ENCODE results near the gene CBFA2T3. TPM values are rescaled to one million over a fixed set of nuclear protein-coding genes. Genes with fewer than 3 reads are reported as not detected.

The CBFA2T3 gene
- total RNA-seq, 1 donor from 2014 or later: 10.1 TPM

DNA sequence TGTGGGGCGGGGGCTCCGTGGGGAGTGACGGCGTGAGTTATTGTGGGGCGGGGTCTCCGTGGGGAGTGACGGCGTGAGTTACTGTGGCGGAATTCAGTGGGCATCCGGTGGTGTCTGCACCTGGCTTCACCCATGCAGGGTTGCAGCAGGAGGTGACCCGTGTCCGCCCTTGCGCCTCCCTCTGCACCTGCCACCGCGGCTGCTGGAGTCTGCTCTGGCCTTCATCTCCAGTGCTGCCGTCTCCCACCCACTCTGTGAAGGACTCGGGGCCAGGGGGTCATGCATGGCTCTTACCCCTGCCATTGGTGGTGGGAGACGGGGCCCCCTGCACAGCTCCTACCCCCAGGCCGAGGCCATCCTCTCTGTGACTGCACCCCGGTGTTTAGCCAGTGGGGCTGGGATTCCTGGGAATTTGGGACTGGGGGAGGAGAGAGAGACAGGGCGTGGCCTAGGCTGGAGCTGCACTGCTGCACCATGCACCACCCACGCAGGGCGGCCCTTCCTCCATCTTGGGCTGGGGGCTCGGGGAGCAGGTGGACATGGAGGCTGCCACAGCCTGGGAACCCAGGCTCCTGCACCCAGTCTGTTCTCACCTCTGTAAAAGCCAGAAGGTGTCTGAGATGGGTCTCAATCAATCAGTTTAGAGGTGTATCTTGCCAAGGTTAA is 109.3 kb downstream of the CBFA2T3 start:
- DNase-seq (ENCODE audit: low spot score in 2 of 2, unreplicated experiment in 2 of 2): no peak
- Mint-ChIP-seq H3K4me1 (peaks cover 8% of the 10 kb centered on the region), H3K36me3 (peaks cover 1% of the 10 kb centered on the region), H3K27me3 (ENCODE audit: low read depth) (peaks cover 4% of the 10 kb centered on the region), H3K9me3 (no peaks in the 10 kb centered on the region), H3K27ac (no peak overlapping the region), H3K4me3 (no peak overlapping the region)
- TF ChIP-seq, protein P1, sequence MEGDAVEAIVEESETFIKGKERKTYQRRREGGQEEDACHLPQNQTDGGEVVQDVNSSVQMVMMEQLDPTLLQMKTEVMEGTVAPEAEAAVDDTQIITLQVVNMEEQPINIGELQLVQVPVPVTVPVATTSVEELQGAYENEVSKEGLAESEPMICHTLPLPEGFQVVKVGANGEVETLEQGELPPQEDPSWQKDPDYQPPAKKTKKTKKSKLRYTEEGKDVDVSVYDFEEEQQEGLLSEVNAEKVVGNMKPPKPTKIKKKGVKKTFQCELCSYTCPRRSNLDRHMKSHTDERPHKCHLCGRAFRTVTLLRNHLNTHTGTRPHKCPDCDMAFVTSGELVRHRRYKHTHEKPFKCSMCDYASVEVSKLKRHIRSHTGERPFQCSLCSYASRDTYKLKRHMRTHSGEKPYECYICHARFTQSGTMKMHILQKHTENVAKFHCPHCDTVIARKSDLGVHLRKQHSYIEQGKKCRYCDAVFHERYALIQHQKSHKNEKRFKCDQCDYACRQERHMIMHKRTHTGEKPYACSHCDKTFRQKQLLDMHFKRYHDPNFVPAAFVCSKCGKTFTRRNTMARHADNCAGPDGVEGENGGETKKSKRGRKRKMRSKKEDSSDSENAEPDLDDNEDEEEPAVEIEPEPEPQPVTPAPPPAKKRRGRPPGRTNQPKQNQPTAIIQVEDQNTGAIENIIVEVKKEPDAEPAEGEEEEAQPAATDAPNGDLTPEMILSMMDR (IDR thresholded peaks at IDR 0.05; ENCODE audit: unreplicated experiment): no peak

DNA sequence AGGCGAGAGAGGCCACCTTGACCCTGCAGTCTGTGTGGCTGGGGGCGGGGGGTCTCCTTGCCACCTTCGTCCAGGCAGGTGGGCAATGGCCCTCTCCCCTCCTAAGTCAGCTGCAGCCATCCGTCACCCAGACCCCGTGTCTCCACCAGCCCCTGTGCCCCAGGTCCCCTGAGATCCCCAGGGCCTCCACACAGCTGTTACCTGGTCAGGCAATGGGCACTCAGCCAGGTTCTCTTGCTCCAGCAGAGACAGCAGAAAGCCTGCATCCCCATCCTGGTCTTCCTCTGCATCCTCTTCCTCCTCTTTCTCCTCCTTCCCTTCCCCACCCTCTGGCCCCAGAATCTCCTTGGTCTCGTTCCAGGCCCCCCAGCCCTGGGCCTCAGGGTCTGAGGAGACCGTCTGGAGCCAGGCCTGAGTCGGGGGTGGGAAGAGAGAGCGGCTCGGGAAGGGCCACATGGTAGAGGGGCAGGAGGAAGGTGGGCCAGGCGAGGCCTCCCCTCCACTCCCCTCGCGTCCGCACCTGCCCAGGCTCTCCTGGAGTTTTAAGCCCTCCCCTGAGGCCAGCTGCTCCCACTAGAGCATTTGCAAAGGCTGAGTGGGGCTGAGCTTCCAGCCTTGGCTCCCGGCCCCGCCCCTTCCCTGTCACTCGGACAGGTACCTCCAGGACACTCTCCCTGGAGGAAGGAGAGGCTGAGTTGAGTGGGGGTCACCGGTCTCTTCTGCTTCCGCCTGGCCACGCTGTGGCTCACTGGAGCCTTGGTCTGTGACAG is 110.7 kb downstream of the CBFA2T3 start, which contains the start of gene PABPN1L:
PABPN1L (minus strand) TSS at position 510 of the 770 bp plus-strand sequence; CDS start at position 456, 54 bp downstream.
- Mint-ChIP-seq H3K4me3 (no peak within 1 kb of the TSS), H3K27me3 (ENCODE audit: low read depth) (peaks cover 4% of the 10 kb centered on the region), H3K9me3 (no peaks in the 10 kb centered on the region), H3K36me3 (peaks cover 6% of the 10 kb centered on the region), H3K4me1 (peaks cover 7% of the 10 kb centered on the region), H3K27ac (no peak within 1 kb of the TSS)
- TF ChIP-seq, protein P1 (IDR thresholded peaks at IDR 0.05; ENCODE audit: unreplicated experiment): no peak
- DNase-seq (ENCODE audit: low spot score in 2 of 2, unreplicated experiment in 2 of 2): no peak

DNA sequence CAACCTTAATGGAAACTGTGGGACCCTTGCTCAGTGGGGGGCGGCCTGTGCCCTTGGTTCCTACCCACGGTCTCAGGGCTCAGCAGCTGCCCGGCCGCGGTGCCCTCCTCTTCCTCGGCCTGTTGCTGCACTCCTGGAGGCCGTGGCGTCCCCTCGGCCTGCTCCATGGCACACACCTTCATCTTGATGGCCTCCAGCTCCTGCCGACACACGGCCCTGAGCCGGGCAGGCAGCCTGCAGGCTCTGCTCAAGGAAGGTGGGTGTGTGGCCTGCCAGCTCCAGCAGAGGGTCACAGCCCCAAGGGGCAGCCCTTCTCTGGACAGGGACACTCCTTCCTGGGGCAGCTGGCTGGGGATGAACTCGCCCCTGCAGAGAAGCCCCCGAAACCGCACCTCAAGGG is 111.3 kb downstream of the CBFA2T3 start:
- H3K4me3 Mint-ChIP-seq: no peak overlapping the region
- TF ChIP-seq, protein P1 (IDR thresholded peaks at IDR 0.05; ENCODE audit: unreplicated experiment): no peak
- H3K9me3 Mint-ChIP-seq: no peaks in the 10 kb centered on the region
- H3K4me1 Mint-ChIP-seq: peaks cover 3% of the 10 kb centered on the region
- DNase-seq (ENCODE audit: low spot score in 2 of 2, unreplicated experiment in 2 of 2): no peak
- peaks cover 1% of the 10 kb centered on the region for H3K27me3 Mint-ChIP-seq (ENCODE audit: low read depth)
- H3K36me3 Mint-ChIP-seq: peaks cover 10% of the 10 kb centered on the region
- H3K27ac Mint-ChIP-seq: no peak overlapping the region

DNA sequence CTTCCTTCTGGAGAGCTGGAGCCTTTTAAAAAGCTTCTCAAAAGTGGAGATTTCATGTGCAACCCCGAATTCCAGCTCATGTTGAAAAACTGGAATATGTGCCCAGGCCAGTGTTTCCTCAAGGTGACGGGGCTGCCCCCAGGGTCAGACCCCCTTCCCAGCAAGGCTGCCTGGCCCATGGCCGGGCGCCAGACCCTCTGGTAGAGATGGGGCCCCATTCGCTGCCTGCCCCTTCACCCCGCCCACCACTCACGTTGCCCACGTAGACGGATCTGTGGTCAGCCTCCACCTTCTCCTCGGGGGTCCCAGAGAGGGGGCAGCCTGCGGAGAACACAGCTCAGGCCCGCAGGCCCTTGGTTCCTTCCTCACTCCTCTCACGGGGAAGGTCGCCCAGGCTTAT is 111.7 kb downstream of the CBFA2T3 start:
- Mint-ChIP-seq H3K27me3 (ENCODE audit: low read depth) (no peaks in the 10 kb centered on the region), H3K4me1 (no peaks in the 10 kb centered on the region), H3K9me3 (no peaks in the 10 kb centered on the region), H3K4me3 (no peak overlapping the region), H3K36me3 (peaks cover 11% of the 10 kb centered on the region), H3K27ac (no peak overlapping the region)
- DNase-seq (ENCODE audit: low spot score in 2 of 2, unreplicated experiment in 2 of 2): no peak
- TF ChIP-seq, protein P1 (IDR thresholded peaks at IDR 0.05; ENCODE audit: unreplicated experiment): no peak

DNA sequence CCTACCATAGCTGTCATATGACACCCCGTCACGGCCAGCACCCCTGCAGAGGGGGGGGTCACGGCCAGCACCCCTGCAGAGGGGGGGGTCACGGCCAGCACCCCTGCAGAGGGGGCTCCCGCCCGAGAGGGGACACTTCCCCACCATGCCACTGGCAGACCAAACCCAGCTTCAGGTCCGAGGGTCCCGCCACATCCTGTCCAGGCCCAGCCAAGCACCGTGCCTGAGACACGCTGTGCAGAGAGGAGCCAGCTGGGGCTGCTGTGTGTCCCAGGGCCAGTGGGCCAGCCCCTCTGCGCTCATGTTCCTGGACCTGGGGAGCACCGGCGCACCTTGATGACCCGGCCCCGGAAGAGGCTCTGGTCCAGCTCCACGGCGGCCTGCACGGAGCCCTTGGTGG is 112.5 kb downstream of the CBFA2T3 start:
- Mint-ChIP-seq H3K4me1 (no peaks in the 10 kb centered on the region), H3K9me3 (no peaks in the 10 kb centered on the region), H3K27me3 (ENCODE audit: low read depth) (no peaks in the 10 kb centered on the region), H3K36me3 (peaks cover 11% of the 10 kb centered on the region), H3K4me3 (no peak overlapping the region), H3K27ac (no peak overlapping the region)
- DNase-seq (ENCODE audit: low spot score in 2 of 2, unreplicated experiment in 2 of 2): no peak
- TF ChIP-seq, protein P1 (IDR thresholded peaks at IDR 0.05; ENCODE audit: unreplicated experiment): no peak
